Left hindlimb (tissue), 1 donor: Measurements from ENCODE around the gene CSNK2A2.

Experiments
- DNase-seq: peaks from one replicate; pipeline ENCODE4 v3.0.0-alpha.2; 2018

CSNK2A2 gene

DNA sequence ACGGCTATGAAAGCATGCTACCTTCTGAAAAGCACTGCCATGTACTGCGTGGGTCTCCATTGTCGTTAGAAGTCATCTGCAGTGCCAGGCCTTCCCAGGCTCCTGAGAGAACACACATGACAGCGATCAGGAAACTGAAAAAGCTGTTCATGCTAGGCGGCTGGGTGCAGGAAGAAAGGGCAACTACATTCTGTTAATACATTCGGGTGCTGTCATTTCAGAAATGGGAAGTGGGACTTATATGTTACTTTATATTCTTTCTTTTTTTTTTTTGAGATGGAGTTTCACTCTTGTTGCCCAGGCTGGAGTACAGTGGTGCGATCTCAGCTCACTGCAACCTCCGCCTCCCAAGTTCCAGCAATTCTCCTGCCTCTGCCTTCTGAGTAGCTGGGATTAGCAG lies 88.6 kb downstream of the CSNK2A2 start:
- DNase-seq = no peak
